Upper lobe of left lung (tissue), 6 donors: ENCODE results near the gene GMDS. TPM values are rescaled to one million over a fixed set of nuclear protein-coding genes. Genes with fewer than 3 reads are reported as not detected.

ENCODE experiments used
- ATAC-seq, 2 donors: fragments of 200-7000 bp; cut with Tn5 transposase; one replicate each; pipeline ENCODE4 v1.9.1; 2022; ENCODE audit warnings: mild to moderate bottlenecking in 2 of 2, moderate library complexity in 2 of 2; ENCODE audit not compliant: low FRiP score in 2 of 2
- DNase-seq, 2 donors: peaks; one replicate each; pipeline ENCODE4 v3.0.0-alpha.2; 2019 to 2020
- H3K27ac ChIP-seq, 4 donors: fragments of 200-600 bp; sonication (generic); one replicate each; pipeline ENCODE4 v1.5.1; 2016 to 2019
- H3K27me3 ChIP-seq, 4 donors: fragments of 200-600 bp; sonication (generic); one replicate each; pipeline ENCODE4 v1.5.1; 2017 to 2019
- H3K36me3 ChIP-seq, 4 donors: fragments of 200-600 bp; sonication (generic); one replicate each; pipeline ENCODE4 v1.5.1; 2016 to 2019
- H3K4me1 ChIP-seq, 4 donors: fragments of 200-600 bp; sonication (generic); one replicate each; pipeline ENCODE4 v1.5.1; 2018 to 2019
- H3K4me3 ChIP-seq, 4 donors: fragments of 200-600 bp; sonication (generic); one replicate each; pipeline ENCODE4 v1.5.1; 2017 to 2019; ENCODE audit warnings: mild to moderate bottlenecking in 2 of 4, moderate library complexity in 1 of 4
- H3K9me3 ChIP-seq, 4 donors: fragments of 200-600 bp; sonication (generic); one replicate each; pipeline ENCODE4 v1.5.1; 2018 to 2019
- EP300 ChIP-seq, 4 donors: sonication (generic); formaldehyde crosslinking; IDR thresholded peaks; one replicate each; pipeline ENCODE4 v1.5.1; 2017; ENCODE audit warnings: antibody characterized with exemption in 4 of 4, control low read depth in 2 of 4
- POLR2A ChIP-seq, 4 donors: fragments of 450-650 bp; IDR thresholded peaks; one replicate each; pipeline ENCODE4 v1.5.1; 2016 to 2017; ENCODE audit warnings: antibody characterized with exemption in 4 of 4, mild to moderate bottlenecking in 2 of 4
- POLR2AphosphoS5 ChIP-seq, 2 donors: sonication (generic); formaldehyde crosslinking; IDR thresholded peaks; one replicate each; pipeline ENCODE4 v1.5.1; 2017; ENCODE audit warnings: antibody characterized with exemption in 2 of 2
- WGBS, 2 donors: methylation state at CpG; one replicate each; pipeline ENCODE4 v1.1.5; 2017 to 2018; 5-methylcytosine and 5-hydroxymethylcytosine counted together
- total RNA-seq, 6 donors: library from RNA; depleted of rRNA in 4 of 6; stranded (reverse); fragments of >200 nt in 4 of 6; gene quantifications; one replicate each; pipeline versions ENCODE4 v1.1.0 to v1.2.1, GENCODE V29; 2016 to 2021
- TF ChIP-seq, protein P1 (sequence below), 6 experiments: fragments of 450-650 bp in 4 of 6; fragments of 200-600 bp in 2 of 6; sonication (generic) in 2 of 6; IDR thresholded peaks; one replicate each; pipeline ENCODE4 v1.5.1; 2016 to 2019; ENCODE audit warnings: antibody characterized with exemption in 6 of 6
- donor health status: DM: no; HTN: no; CAD: no; lungs with moderate emphysema.
- donor health status: DM: no; HTN: yes; CAD: no; lungs with severe emphysema.

Gene GMDS
- total RNA-seq, 6 donors from 2014 or later: 7.6 to 17.8 (median 14.1) TPM

DNA sequence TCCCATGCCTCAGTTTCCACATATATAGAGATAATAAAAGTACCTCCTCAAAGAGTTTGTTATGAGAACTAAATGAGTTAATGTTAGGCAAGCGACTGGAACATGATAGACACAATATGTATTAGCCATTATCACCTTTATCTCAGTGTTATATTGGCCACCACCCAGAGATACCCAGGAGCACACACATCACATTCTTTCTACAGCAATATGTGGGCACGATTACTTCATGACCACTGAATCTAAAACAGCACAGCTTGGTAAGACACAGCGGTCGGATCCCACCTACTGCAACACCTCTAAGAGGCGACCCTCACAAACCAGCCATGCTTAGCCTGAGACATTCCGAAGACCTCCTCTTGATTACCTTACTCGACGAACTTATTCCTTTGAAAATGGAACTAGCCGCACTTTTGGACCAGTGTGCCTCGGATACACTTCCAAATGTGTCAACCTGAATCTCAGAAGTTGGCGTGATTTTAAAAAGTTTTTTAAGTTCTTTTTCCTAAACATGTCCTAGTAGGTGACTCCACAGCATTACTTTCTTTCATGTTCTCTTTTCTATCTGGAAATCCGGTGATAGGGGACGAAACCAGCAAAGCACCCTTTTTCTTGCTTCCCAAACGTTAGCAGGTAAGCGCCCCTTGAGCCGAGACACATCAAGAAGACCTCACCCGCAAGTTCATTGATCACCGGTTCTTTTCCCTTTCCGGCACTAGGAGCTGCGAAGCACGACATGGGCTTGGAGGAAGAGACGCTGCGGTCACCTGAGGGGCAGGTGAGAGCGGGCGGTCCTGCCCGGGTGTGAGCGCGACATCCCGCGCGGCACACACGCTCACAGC lies 923 bp downstream of the GMDS start:
- no peak for DNase-seq
- WGBS, 2 donors: 30 to 40% methylated on average over 23 to 31 of the region's 32 CpGs
- Histone ChIP-seq H3K9me3 (no peaks in the 10 kb centered on the region), H3K27ac (peak overlapping the region in 3 of 4 donors; percentile 93 to 95 (median 95)), H3K4me1 (peaks cover 9 to 18% (median 13%) of the 10 kb centered on the region in 4 donors), H3K27me3 (no peaks in the 10 kb centered on the region), H3K36me3 (peaks cover 0 to 3% (median 0%) of the 10 kb centered on the region in 4 donors), H3K4me3 (peak overlapping the region; percentile 84 to 99 (median 94))
- ATAC-seq: peak in 1 of 2 donors; percentile 6
- no peak for TF ChIP-seq EP300 (IDR thresholded peaks at IDR 0.05)
- no peak for TF ChIP-seq POLR2AphosphoS5 (IDR thresholded peaks at IDR 0.05)
- TF ChIP-seq POLR2A (IDR thresholded peaks at IDR 0.05): no peak
- TF ChIP-seq, protein P1, sequence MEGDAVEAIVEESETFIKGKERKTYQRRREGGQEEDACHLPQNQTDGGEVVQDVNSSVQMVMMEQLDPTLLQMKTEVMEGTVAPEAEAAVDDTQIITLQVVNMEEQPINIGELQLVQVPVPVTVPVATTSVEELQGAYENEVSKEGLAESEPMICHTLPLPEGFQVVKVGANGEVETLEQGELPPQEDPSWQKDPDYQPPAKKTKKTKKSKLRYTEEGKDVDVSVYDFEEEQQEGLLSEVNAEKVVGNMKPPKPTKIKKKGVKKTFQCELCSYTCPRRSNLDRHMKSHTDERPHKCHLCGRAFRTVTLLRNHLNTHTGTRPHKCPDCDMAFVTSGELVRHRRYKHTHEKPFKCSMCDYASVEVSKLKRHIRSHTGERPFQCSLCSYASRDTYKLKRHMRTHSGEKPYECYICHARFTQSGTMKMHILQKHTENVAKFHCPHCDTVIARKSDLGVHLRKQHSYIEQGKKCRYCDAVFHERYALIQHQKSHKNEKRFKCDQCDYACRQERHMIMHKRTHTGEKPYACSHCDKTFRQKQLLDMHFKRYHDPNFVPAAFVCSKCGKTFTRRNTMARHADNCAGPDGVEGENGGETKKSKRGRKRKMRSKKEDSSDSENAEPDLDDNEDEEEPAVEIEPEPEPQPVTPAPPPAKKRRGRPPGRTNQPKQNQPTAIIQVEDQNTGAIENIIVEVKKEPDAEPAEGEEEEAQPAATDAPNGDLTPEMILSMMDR (IDR thresholded peaks at IDR 0.05): no peak

DNA sequence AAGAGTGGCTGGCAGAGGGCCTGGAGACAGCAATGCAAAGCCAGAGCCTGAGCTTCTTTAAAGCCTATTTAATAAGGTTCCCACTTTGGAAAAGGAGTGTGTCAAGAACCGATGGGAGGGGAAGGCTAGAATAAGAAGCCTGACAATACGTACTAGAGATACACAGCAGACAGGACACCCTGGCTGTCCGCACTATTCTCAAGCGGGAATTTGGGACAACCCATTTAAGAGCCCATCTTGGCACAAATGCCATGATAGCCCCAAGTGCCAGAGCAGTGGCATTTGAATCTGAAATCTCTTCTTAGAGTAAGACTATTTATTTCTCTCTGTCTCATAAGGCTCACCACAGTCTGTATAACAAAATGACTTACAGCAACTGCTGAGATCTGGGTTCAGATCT lies 3.1 kb downstream of the GMDS start:
- WGBS, 2 donors: 88% methylated on average over 4 of the region's 4 CpGs

DNA sequence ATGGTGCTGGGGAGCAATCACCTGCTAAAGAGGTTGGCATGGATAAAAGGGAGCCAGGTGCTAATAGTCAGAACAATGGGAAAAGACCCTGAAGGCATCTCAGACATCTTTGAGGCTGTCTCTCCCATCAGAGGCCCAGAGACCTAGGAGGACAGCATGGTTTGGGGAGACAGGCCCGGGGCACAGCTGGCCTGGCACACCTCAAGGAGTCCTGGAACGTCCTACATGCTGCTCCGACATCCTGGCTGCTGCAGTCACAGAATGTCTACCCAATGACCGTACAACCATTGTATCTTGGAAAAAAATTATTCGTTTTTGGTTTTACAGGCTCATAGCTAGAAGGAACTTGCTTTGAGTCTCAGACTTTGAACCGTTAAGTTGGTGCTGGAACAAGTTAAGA lies 4.4 kb downstream of the GMDS start:
- H3K4me1 ChIP-seq: peaks cover 0 to 10% (median 4%) of the 10 kb centered on the region in 4 donors
- H3K27ac ChIP-seq: no peak overlapping the region
- no peaks in the 10 kb centered on the region for H3K9me3 ChIP-seq
- TF ChIP-seq, protein P1 (IDR thresholded peaks at IDR 0.05): no peak
- no peak for TF ChIP-seq EP300 (IDR thresholded peaks at IDR 0.05)
- TF ChIP-seq POLR2A (IDR thresholded peaks at IDR 0.05): no peak
- TF ChIP-seq POLR2AphosphoS5 (IDR thresholded peaks at IDR 0.05): no peak
- DNase-seq (no peak), ATAC-seq (no peak)
- no peaks in the 10 kb centered on the region for H3K36me3 ChIP-seq
- no peaks in the 10 kb centered on the region for H3K27me3 ChIP-seq
- H3K4me3 ChIP-seq: no peak overlapping the region
- WGBS, 2 donors: 92 to 93% methylated on average over 6 of the region's 6 CpGs

More for the DNA sequence above, 3.1 kb downstream of the GMDS start:
- H3K36me3 ChIP-seq: no peaks in the 10 kb centered on the region
- H3K27ac ChIP-seq: no peak overlapping the region
- H3K27me3 ChIP-seq: no peaks in the 10 kb centered on the region
- ATAC-seq (no peak), DNase-seq (no peak)
- no peak for TF ChIP-seq EP300 (IDR thresholded peaks at IDR 0.05)
- no peak for TF ChIP-seq POLR2AphosphoS5 (IDR thresholded peaks at IDR 0.05)
- no peak for TF ChIP-seq POLR2A (IDR thresholded peaks at IDR 0.05)
- TF ChIP-seq, protein P1 (IDR thresholded peaks at IDR 0.05): no peak
- peaks cover 9 to 18% (median 13%) of the 10 kb centered on the region in 4 donors for H3K4me1 ChIP-seq
- H3K9me3 ChIP-seq: no peaks in the 10 kb centered on the region
- no peak overlapping the region for H3K4me3 ChIP-seq

DNA sequence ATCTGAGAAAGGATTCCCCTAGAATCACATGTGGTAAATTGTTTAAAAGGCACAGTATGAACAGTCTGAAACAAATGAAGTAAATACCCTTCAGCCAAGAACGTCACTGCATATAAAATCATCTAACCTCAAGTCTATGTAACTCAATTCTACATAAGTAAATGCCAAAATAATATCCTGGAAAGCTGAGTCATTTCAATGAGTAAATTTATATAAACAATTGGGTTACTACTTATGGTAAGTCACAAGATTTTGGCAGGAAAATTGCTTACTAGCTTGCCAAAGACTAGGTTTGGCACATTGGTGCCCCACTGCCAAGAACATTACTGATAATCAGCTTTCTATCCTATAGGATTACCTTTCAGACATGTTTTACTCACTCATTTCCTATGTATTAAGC lies 8.4 kb downstream of the GMDS start:
- DNase-seq: no peak
- Histone ChIP-seq H3K4me3 (no peak overlapping the region), H3K4me1 (no peaks in the 10 kb centered on the region), H3K9me3 (no peaks in the 10 kb centered on the region), H3K27ac (no peak overlapping the region), H3K27me3 (no peaks in the 10 kb centered on the region), H3K36me3 (no peaks in the 10 kb centered on the region)
- TF ChIP-seq POLR2AphosphoS5 (IDR thresholded peaks at IDR 0.05) (no peak), EP300 (IDR thresholded peaks at IDR 0.05) (no peak), POLR2A (IDR thresholded peaks at IDR 0.05) (no peak)
- TF ChIP-seq, protein P1 (IDR thresholded peaks at IDR 0.05): no peak
- WGBS, 2 donors: 62 to 76% methylated on average over 1 of the region's 1 CpG
- no peak for ATAC-seq
